ENCODE measurements around the gene ARMC12. TPM values are rescaled to one million over a fixed set of nuclear protein-coding genes. Genes with fewer than 3 reads are reported as not detected.

ARMC12 gene
- total and polyA plus RNA-seq, 10 of the 15 experiments (the other 5 are each of a cell fraction or from before 2014, with no cell fraction given): 0.10 to 1.6 (median 0.62) TPM

DNA sequence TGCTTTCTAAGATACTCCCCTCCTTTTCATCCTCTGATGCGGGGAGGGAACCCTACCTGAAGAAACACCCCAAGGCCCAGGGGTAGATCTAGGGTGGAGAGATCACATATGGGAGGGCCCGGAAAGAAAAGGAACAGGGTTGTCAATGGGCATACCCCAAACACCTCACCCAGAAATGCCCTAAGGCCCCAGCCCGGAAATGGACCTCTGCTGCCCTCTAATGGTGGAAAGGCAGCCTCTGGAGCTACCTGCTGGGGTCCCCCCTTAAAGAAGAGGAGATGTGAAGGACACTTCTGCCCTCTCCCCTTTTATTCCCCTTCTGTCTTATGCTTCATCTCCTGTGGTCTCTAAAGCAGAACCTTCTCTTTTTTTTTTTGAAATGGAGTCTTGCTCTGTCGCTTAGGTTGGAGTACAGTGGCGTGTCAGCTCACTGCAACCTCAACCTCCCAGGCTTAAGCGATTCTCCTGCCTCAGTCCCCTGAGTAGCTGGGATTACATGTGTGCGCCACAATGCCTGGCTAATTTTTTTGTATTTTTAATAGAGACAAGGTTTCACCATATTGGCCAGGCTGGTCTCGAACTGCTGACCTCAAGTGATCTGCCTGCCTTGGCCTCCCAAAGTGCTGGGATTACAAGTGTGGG, 458 bp upstream of the ARMC12 start (continued):
- no peak for TF ChIP-seq EED (IDR thresholded peaks at IDR 0.05; ENCODE audit: low read depth)
- TF ChIP-seq, protein P1, sequence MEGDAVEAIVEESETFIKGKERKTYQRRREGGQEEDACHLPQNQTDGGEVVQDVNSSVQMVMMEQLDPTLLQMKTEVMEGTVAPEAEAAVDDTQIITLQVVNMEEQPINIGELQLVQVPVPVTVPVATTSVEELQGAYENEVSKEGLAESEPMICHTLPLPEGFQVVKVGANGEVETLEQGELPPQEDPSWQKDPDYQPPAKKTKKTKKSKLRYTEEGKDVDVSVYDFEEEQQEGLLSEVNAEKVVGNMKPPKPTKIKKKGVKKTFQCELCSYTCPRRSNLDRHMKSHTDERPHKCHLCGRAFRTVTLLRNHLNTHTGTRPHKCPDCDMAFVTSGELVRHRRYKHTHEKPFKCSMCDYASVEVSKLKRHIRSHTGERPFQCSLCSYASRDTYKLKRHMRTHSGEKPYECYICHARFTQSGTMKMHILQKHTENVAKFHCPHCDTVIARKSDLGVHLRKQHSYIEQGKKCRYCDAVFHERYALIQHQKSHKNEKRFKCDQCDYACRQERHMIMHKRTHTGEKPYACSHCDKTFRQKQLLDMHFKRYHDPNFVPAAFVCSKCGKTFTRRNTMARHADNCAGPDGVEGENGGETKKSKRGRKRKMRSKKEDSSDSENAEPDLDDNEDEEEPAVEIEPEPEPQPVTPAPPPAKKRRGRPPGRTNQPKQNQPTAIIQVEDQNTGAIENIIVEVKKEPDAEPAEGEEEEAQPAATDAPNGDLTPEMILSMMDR (IDR thresholded peaks at IDR 0.05 in 2 of 3, conservative IDR thresholded peaks at IDR 0.05 in 1 of 3; ENCODE audit: control insufficient read depth in 2 of 3, extremely low read depth in 1 of 3, insufficient read depth in 1 of 3, low read depth in 3 of 3, low read length in 3 of 3): peak; percentile 89 to 95 (median 93); a peak in 5 of 6 replicates
- TF ChIP-seq RAD21 (IDR thresholded peaks at IDR 0.05; ENCODE audit: insufficient read depth, low read depth, low read length): peak; percentile 98
- TF ChIP-seq MXI1 (IDR thresholded peaks at IDR 0.05; ENCODE audit: low read depth, low read length): no peak
- TF ChIP-seq ZNF24 (IDR thresholded peaks at IDR 0.05): no peak
- no peak for TF ChIP-seq E2F4 (IDR thresholded peaks at IDR 0.05; ENCODE audit: low read depth, low read length)

Data from GM12878 (cell line).